ENCODE results near the gene MCM6.

Gene MCM6

GRCh38 chr2:135853401-135853800 is 22.8 kb downstream of the MCM6 start:
- DNase-seq = no peak

- no peak for DNase-seq
Measured at GRCh38 chr2:135851858-135852257, 24.4 kb downstream of the MCM6 start.

GRCh38 chr2:135850892-135851668 is 25.2 kb downstream of the MCM6 start:
- DNase-seq = no peak

GRCh38 chr2:135849087-135849486 is 27.2 kb downstream of the MCM6 start:
- no peak for DNase-seq

GRCh38 chr2:135845997-135846396 is 30.2 kb downstream of the MCM6 start:
- DNase-seq = no peak

- DNase-seq = no peak
Measured at GRCh38 chr2:135845257-135845656, 31.0 kb downstream of the MCM6 start.

- DNase-seq = no peak
Measured at GRCh38 chr2:135844301-135844895, 31.8 kb downstream of the MCM6 start.

GRCh38 chr2:135843671-135844070 is 32.6 kb downstream of the MCM6 start:
- DNase-seq = no peak

GRCh38 chr2:135840601-135841000 is 35.6 kb downstream of the MCM6 start:
- no peak for DNase-seq

- no peak for DNase-seq
Measured at GRCh38 chr2:135839713-135840112, 36.5 kb downstream of the MCM6 start.

GRCh38 chr2:135838502-135838901 is 37.7 kb downstream of the MCM6 start:
- DNase-seq = no peak

- DNase-seq = no peak
Measured at GRCh38 chr2:135836596-135837270, 39.5 kb downstream of the MCM6 start, which contains the start of gene LCT. TSS of gene LCT (minus strand) at chr2:135837184. CDS start at chr2:135837169, 15 bp downstream.

- no peak for DNase-seq
Measured at GRCh38 chr2:135832891-135833290, 43.4 kb downstream of the MCM6 start.

- no peak for DNase-seq
Measured at GRCh38 chr2:135831180-135831812, 44.9 kb downstream of the MCM6 start.

- no peak for DNase-seq
Measured at GRCh38 chr2:135829378-135830135, 46.7 kb downstream of the MCM6 start.

GRCh38 chr2:135826544-135826943 is 49.7 kb downstream of the MCM6 start:
- no peak for DNase-seq

GRCh38 chr2:135825550-135826176 is 50.6 kb downstream of the MCM6 start:
- DNase-seq = no peak

- DNase-seq = no peak
Measured at GRCh38 chr2:135825131-135825530, 51.1 kb downstream of the MCM6 start.

- no peak for DNase-seq
Measured at GRCh38 chr2:135822855-135823254, 53.4 kb downstream of the MCM6 start.

- DNase-seq = no peak
Measured at GRCh38 chr2:135821190-135821589, 55.1 kb downstream of the MCM6 start.

GRCh38 chr2:135820003-135820618 is 56.1 kb downstream of the MCM6 start:
- DNase-seq = no peak
